AG04449 (cell line): ENCODE measurements around the gene GALE.

Source experiments
- CTCF ChIA-PET: fragments of 350-600 bp; formaldehyde crosslinking; extraction: SDS; loops from one replicate; lab custom pipeline; 2021; ENCODE audit warnings: antibody characterized with exemption; lab: Yijun Ruan, JAX
- POLR2A ChIA-PET: fragments of 400-600, 350-600 bp; formaldehyde crosslinking; extraction: SDS; loops from one replicate; lab custom pipeline; 2020; ENCODE audit warnings: antibody characterized with exemption, inconsistent platforms; lab: Yijun Ruan, JAX
- DNase-seq: peaks from one replicate; pipeline ENCODE4 v3.0.0-alpha.2; 2010; ENCODE audit warnings: low read depth, low spot score
- H3K4me3 ChIP-seq: 2 replicates; pipeline ENCODE4 v1.5.1; 2011; ENCODE audit warnings: low read depth, mild to moderate bottlenecking, control low read depth, low read length
- CTCF ChIP-seq: IDR thresholded peaks from one replicate; pipeline ENCODE4 v1.5.1; 2011; ENCODE audit warnings: mild to moderate bottlenecking, moderate library complexity, low read length, control low read depth, inconsistent platforms; ENCODE audit not compliant: insufficient read depth; ENCODE audit errors: missing control alignments

Gene GALE

GRCh38 chr1:23793861-23794731 is 6.5 kb downstream of the GALE start:
- POLR2A ChIA-PET = no interaction called here
- CTCF ChIA-PET = interaction anchor here (1.9 kb wide), 1 partner anchor 18 kb away, joined by 5 read pairs; no protein-coding TSS in a partner anchor
- H3K4me3 ChIP-seq = no peak overlapping the region
- DNase-seq = no peak
- no peak for TF ChIP-seq CTCF

GRCh38 chr1:23793018-23793781 is 7.4 kb downstream of the GALE start:
- DNase-seq = no peak
- CTCF ChIA-PET = interaction anchor here (0.9 to 1.9 kb wide), 2 partner anchors 9 to 17 kb away, joined by 3 to 5 read pairs; no protein-coding TSS in a partner anchor
- no peak for TF ChIP-seq CTCF
- peak overlapping the region; percentile 3; the same call in 1 of the 2 replicates for H3K4me3 ChIP-seq
- POLR2A ChIA-PET = interaction anchor here (1.5 kb wide), 1 partner anchor 8 kb away, joined by 7 read pairs; the partner anchor contains the start of gene GALE

GRCh38 chr1:23792151-23792945 is 8.2 kb downstream of the GALE start:
- POLR2A ChIA-PET = interaction anchor here (0.5 to 1.5 kb wide), 3 partner anchors 9 to 226 kb away, joined by 3 to 7 read pairs (median 4); partner anchors contain the start of gene GALE
- DNase-seq = no peak
- no peak for TF ChIP-seq CTCF
- peak overlapping the region; percentile 90 for H3K4me3 ChIP-seq
- CTCF ChIA-PET = interaction anchor here (0.7 to 1.9 kb wide), 5 partner anchors 8 to 20 kb away, joined by 3 to 10 read pairs (median 3); no protein-coding TSS in a partner anchor

- CTCF ChIA-PET = interaction anchor here (0.6 to 2.1 kb wide), 6 partner anchors 12 to 21 kb away, joined by 3 to 10 read pairs (median 3); no protein-coding TSS in a partner anchor
- no peak for DNase-seq
- POLR2A ChIA-PET = interaction anchor here (0.5 to 1.5 kb wide), 6 partner anchors 10 to 231 kb away, joined by 3 to 7 read pairs (median 4); partner anchors contain the start of gene GALE
- peak overlapping the region; percentile 90 for H3K4me3 ChIP-seq
- TF ChIP-seq CTCF = no peak
Observed at GRCh38 chr1:23791516-23792047, 9.0 kb downstream of the GALE start.

DNA sequence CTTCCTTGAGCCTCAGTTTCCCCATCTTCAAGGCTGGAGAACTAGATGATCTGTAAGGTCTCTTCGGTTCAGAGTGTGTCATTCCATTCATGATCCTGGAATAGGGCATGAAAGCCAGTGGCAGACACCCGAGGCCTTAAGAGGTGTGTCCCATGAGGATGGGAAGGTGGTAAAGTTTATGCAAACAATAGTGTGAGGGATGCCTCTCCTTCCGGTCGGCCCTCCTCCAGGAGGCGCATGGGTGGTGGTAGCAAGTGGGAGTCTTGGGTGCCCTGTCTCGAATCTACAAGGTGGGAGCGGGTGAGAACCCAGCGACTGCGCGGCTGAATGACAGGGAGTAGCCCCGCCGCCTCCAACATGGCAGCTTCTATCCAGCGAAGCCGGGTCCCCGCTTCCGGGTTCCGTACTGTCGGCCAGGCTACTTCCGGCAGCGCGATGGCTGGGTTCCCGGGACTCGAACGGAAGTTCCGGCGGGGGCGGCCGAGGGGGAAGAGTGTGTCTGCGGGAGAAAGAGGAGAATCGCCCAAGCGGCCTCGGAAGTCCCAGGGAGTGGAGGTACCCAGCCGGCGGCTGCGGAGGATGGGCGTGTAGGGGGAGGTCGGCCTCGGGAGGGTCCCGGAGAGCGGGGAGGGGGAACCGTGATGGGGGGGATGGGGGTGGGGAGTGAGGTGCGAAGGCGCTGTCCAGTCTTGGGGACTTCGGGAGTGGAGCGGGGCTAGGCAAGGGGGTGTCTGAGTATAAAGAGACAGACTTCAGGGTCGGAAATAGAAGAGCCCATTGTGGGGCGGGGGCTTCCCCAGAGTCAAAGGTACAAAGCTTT is 9.6 kb downstream of the GALE start, which contains the start of gene LYPLA2:
Gene LYPLA2 (plus strand): TSS at position 450 of the 820 bp plus-strand sequence. CDS start 1,538 bp downstream, outside the sequence.
- no peak for DNase-seq
- POLR2A ChIA-PET = interaction anchor here (0.8 to 1.9 kb wide), 5 partner anchors 10 to 232 kb away, joined by 4 to 6 read pairs (median 4); partner anchors contain the start of genes GALE and PITHD1
- H3K4me3 ChIP-seq = peak within 1 kb of the TSS; percentile 90
- CTCF ChIA-PET = interaction anchor here (0.6 to 2.1 kb wide), 5 partner anchors 11 to 21 kb away, joined by 3 to 10 read pairs (median 3); no protein-coding TSS in a partner anchor
- no peak for TF ChIP-seq CTCF
